BJ (cell line): Measurements from ENCODE around the gene KLHL7. TPM values are rescaled to one million over a fixed set of nuclear protein-coding genes. Genes with fewer than 3 reads are reported as not detected.

Experiments used
- CTCF ChIA-PET: fragments of 350-600 bp; formaldehyde crosslinking; extraction: SDS; loops from one replicate; lab custom pipeline; 2021; ENCODE audit warnings: antibody characterized with exemption, inconsistent platforms; lab: Yijun Ruan, JAX
- POLR2A ChIA-PET: fragments of 300-600 bp; sonication (Branson Sonifier 250); formaldehyde crosslinking; extraction: SDS; loops from one replicate; lab custom pipeline; 2021; ENCODE audit warnings: antibody characterized with exemption; lab: Charles Lee
- DNase-seq: peaks from one replicate; pipeline ENCODE4 v3.0.0-alpha.2; 2011; ENCODE audit warnings: low read depth
- H3K27me3 ChIP-seq: 2 replicates; pipeline ENCODE4 v1.6.0; 2011; ENCODE audit warnings: low read length; ENCODE audit not compliant: control insufficient read depth, insufficient read depth
- H3K36me3 ChIP-seq: 2 replicates; pipeline ENCODE4 v1.5.1; 2011; ENCODE audit warnings: low read length; ENCODE audit not compliant: control insufficient read depth, insufficient read depth
- H3K4me3 ChIP-seq: 2 replicates; pipeline ENCODE4 v1.5.1; 2011; ENCODE audit warnings: low read depth, mild to moderate bottlenecking, control low read depth, low read length
- polyA plus RNA-seq: library from polyadenylated mRNA; depleted of rRNA; stranded (reverse); fragments of >200 nt; gene quantifications from 2 replicates; pipeline ENCODE4 v1.2.3, GENCODE V29; 2011
- TF ChIP-seq, protein P1 (sequence below): IDR thresholded peaks from 2 replicates; pipeline ENCODE4 v1.5.1; 2011; ENCODE audit warnings: low read depth, mild to moderate bottlenecking, control low read depth, inconsistent platforms, low read length, moderate library complexity; ENCODE audit not compliant: insufficient read depth

KLHL7 gene
- polyA plus RNA-seq, 1 experiment: 14.8 TPM

- TF ChIP-seq, protein P1, sequence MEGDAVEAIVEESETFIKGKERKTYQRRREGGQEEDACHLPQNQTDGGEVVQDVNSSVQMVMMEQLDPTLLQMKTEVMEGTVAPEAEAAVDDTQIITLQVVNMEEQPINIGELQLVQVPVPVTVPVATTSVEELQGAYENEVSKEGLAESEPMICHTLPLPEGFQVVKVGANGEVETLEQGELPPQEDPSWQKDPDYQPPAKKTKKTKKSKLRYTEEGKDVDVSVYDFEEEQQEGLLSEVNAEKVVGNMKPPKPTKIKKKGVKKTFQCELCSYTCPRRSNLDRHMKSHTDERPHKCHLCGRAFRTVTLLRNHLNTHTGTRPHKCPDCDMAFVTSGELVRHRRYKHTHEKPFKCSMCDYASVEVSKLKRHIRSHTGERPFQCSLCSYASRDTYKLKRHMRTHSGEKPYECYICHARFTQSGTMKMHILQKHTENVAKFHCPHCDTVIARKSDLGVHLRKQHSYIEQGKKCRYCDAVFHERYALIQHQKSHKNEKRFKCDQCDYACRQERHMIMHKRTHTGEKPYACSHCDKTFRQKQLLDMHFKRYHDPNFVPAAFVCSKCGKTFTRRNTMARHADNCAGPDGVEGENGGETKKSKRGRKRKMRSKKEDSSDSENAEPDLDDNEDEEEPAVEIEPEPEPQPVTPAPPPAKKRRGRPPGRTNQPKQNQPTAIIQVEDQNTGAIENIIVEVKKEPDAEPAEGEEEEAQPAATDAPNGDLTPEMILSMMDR: no peak
- CTCF ChIA-PET: interaction anchor here (1.0 to 2.3 kb wide), 6 partner anchors 7 to 18 kb away, joined by 3 to 12 read pairs (median 5); no protein-coding TSS in a partner anchor
- POLR2A ChIA-PET: interaction anchor here (0.6 to 0.7 kb wide), 3 partner anchors 9 to 1195 kb away, joined by 3 read pairs; partner anchors contain the start of gene TOMM7
- DNase-seq: no peak
- Histone ChIP-seq H3K36me3 (no peaks in the 10 kb centered on the region), H3K4me3 (peak overlapping the region; percentile 94), H3K27me3 (no peaks in the 10 kb centered on the region)
These were observed 1.5 kb downstream of the KLHL7 start for GRCh38 chr7:23106823-23107663.

- DNase-seq: no peak
- CTCF ChIA-PET: interaction anchor here (1.9 kb wide), 1 partner anchor 9 kb away, joined by 6 read pairs; no protein-coding TSS in a partner anchor
These were observed 2.2 kb downstream of the KLHL7 start for GRCh38 chr7:23107781-23108180.

DNA sequence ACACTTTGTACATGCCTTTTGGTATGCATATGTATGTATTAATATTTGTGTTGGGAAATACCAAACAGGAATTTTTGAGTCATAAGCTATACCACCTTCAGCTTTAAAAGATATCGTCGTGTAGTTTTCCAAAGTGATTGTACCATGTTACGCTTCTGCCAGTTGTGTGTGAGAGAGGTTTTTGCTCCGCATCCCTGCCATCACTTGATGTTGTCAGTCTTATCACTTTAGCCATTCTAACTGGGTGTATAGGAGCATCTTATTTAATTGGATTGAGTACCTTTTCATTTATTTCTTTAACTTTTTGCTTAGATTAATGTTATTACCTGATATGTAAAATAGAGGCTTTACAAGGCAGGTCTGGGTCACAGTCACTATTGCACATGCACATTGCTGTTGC lies 3.4 kb downstream of the KLHL7 start:
- H3K4me3 ChIP-seq: no peak overlapping the region
- TF ChIP-seq, protein P1: no peak
- POLR2A ChIA-PET: no interaction called here
- no peak for DNase-seq
- H3K36me3 ChIP-seq: no peaks in the 10 kb centered on the region
- H3K27me3 ChIP-seq: no peaks in the 10 kb centered on the region
- CTCF ChIA-PET: interaction anchor here (0.9 kb wide), 1 partner anchor 16 kb away, joined by 3 read pairs; no protein-coding TSS in a partner anchor

More at GRCh38 chr7:23107781-23108180, 2.2 kb downstream of the KLHL7 start:
- Histone ChIP-seq H3K36me3 (no peaks in the 10 kb centered on the region), H3K4me3 (no peak overlapping the region), H3K27me3 (no peaks in the 10 kb centered on the region)
- POLR2A ChIA-PET: no interaction called here
- TF ChIP-seq, protein P1: no peak

DNA sequence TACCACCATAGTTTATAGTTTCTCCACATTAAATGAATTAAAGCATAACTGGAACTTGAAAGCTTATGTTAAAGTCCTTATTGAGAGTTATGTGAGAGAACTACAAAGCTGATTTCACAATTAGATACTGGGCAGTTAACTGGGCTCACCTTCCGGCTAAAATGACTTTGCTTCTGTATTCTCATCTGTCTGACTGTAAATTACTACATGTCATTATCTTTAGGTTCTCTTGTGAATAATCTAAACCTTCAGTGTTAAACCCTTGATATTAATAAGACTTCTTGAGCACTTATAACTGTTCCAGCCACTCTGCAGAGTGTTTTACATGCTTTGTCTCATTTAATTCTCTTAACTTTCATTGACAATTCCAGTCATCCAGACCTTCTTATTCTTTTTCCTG lies 3.9 kb downstream of the KLHL7 start:
- Histone ChIP-seq H3K27me3 (no peaks in the 10 kb centered on the region), H3K4me3 (no peak overlapping the region), H3K36me3 (no peaks in the 10 kb centered on the region)
- ChIA-PET CTCF (interaction anchor here (0.9 kb wide), 2 partner anchors 16 to 75 kb away, joined by 3 read pairs; no protein-coding TSS in a partner anchor), POLR2A (no interaction called here)
- no peak for DNase-seq
- TF ChIP-seq, protein P1: no peak

GRCh38 chr7:23114896-23115295 lies 9.3 kb downstream of the KLHL7 start:
- no peak for DNase-seq
- POLR2A ChIA-PET: no interaction called here
- H3K4me3 ChIP-seq: no peak overlapping the region
- CTCF ChIA-PET: interaction anchor here (1.1 to 2.1 kb wide), 2 partner anchors 9 to 555 kb away, joined by 4 to 12 read pairs; partner anchors contain the start of gene KLHL7
- no peaks in the 10 kb centered on the region for H3K27me3 ChIP-seq
- TF ChIP-seq, protein P1: no peak
- H3K36me3 ChIP-seq: no peaks in the 10 kb centered on the region
